HG03575 (cell line): ENCODE results near the gene PARP16.

Source experiments
- ATAC-seq: cut with Tn5 transposase; IDR thresholded peaks from one replicate; pipeline ENCODE4 v1.9.1; 2021; ENCODE audit not compliant: unreplicated experiment, insufficient number of reproducible peaks, low FRiP score; ENCODE audit errors: extremely low read depth

PARP16 gene

DNA sequence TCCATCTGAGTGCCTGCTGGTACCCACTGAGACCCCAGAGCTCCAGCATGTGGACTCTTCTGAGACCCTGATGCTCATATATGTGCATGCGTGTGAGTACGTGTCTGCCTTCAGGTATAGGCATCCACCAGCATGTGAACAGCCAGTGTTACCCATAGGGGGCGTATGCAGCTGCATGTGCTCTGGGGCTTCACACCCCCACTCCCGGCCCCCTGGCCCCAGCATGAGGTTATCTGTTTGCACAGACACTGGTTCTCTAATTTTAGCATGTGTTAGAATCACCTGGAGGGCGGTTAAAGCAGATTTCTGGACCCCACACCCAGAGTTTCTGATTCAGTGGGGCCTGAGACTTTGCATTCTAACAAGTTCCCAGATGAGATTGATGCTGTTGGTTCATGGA lies 74.6 kb downstream of the PARP16 start:
- ATAC-seq: no peak

DNA sequence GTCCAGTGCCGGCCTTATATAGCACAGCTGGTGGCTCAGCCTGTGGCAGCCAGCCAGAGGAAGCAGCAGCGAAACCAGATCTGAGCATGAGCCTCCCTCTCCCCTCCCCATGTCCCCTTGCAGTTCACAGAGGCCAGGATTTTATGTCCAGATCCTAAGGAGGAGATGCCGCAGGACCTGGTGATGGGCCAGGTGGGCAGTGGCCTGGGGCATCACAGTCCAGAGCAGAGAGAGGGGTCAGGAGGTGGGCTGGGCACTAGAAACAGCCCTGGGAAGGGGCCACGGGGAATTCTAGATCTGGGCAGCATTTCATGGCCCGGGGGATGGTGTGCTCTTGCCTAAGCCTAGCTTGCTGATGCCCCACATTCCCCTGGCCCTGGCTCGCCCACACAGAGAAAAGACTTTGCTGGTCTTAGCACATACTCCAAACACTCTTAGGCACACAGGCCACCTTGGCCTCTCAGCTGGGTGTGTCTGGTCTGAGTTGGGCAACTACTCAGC lies 75.2 kb downstream of the PARP16 start:
- ATAC-seq: no peak

DNA sequence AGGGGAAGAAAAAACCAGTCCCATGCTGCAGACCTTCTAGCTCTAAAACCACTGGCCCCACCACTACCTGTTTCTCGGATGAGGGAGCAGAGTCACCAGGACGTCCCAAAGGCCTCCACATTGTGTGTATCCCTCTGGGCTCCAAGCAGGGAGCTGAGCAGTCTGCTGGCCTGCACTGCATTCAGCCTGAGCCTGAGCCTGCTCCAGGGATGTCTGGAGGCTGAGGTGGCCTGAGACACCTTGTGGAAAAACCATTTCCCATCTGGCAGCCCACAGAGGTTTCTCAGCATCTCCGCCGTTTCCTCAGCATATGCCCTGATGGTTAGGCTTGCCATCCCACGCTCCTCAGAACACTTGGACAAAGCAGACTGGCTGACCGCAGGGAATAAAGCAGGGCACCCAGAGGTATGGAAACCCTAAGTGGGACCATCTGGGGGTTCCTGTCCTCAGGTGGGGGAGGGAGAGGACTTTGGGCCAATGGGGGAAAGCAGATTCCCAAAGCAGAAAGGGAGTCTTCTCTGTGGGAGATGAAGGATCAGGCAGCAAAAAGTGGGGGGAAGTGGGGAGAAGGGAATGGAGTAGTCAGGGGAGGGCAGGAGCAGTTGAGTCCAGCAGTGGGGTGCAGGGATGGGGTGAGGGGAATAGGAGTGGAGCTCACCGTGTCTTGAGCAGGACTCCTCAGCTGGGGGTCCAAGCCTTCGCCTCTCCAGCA lies 75.8 kb downstream of the PARP16 start, which contains the start of gene CILP:
TSS of gene CILP (minus strand) at position 704 of the 712 bp plus-strand sequence. CDS start 1,718 bp downstream, outside the sequence.
- no peak for ATAC-seq

DNA sequence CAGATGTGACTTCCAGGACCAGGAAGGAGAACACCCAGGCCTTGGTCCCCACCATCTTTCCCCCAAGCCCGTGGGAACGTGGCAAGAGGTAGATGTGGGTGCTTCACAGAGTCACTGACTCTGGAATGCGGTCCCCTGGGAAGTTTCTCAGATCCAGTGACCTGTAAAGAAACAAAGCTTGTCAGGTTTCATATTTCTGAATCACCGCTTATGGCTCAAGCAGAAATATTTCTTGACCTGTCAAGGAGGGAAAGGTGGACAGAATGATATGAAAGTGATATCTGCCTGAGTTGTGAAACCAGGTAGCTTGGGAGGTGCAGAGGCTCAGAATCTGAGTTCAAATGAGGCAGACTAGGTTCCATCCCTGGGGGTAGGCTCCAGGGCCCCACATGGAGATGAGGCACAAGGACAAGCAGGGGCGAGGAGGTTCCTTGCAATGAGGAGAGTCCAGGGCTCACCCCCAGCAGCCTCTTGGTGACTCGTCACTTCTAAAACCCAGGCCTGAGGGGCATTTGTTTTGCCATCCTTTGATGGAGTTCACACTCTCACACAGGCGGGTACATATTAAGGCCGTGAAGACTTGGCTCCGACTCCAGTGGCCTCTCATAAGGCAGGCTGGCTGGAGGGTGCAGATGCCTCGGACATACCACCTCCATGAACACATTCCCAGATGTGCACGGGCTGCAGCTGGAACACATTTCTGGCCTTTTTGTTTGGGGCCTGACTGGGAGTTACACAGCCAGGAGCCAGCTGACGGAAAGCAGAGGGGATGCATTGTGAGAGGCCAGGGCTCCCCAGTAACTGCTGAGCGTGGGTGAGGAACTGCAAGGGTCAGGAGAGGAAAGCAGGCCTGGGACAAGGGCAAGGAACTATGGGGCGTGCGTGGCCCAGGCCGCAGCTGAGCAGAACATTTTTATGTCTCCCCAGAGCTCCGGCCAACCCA lies 76.7 kb downstream of the PARP16 start:
- no peak for ATAC-seq

DNA sequence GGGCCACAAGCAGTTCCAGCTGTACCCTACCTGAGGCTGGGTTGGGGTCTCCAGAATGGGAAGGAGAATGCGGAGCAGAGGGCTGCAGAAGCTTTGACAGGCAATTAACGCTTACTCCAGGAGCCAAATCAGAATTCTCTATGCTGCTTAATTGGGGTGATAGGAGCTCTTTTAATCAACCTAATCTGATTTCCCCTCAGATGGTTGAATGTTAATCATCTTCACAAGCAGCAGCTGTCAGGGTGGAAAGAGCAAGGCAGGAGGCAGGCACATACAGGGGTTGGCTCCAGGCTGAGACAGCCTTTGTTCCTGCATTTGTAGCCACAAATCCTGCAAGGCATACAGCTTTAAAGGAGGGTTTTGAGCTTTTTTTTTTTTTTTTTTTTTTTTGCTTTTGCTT lies 78.0 kb downstream of the PARP16 start:
- no peak for ATAC-seq
